ENCODE results near the gene NEDD8. TPM values are rescaled to one million over a fixed set of nuclear protein-coding genes. Genes with fewer than 3 reads are reported as not detected.
"Not testable (repeated sequence)": the region's sequence is repeated elsewhere in the genome, so short reads cannot be mapped to it uniquely, and the experiment has no call there.

NEDD8 gene
- total RNA-seq, 1 donor from 2014 or later, result 156 TPM

GRCh38 chr14:24232645-24233537 is 724 bp upstream of the NEDD8 start, which contains the start of gene GMPR2:
Gene GMPR2, plus strand, starts transcription at chr14:24232929. Its CDS starts 325 bp downstream, at chr14:24233254.
- no peak for DNase-seq (ENCODE audit: low spot score in 2 of 2, unreplicated experiment in 2 of 2)
- no peak for TF ChIP-seq CTCF (IDR thresholded peaks at IDR 0.05; ENCODE audit: unreplicated experiment)
- Mint-ChIP-seq H3K36me3 (peaks cover 19% of the 10 kb centered on the region), H3K4me1 (peaks cover 32% of the 10 kb centered on the region), H3K4me3 (peak within 1 kb of the TSS; percentile 95), H3K9me3 (no peaks in the 10 kb centered on the region), H3K27ac (peak within 1 kb of the TSS; percentile 98), H3K27me3 (ENCODE audit: low read depth) (no peaks in the 10 kb centered on the region)

- no peak for DNase-seq (ENCODE audit: low spot score in 2 of 2, unreplicated experiment in 2 of 2)
- Mint-ChIP-seq H3K4me1 (peaks cover 30% of the 10 kb centered on the region), H3K9me3 (no peaks in the 10 kb centered on the region), H3K4me3 (peak overlapping the region; percentile 95), H3K27ac (peak overlapping the region; percentile 98), H3K27me3 (ENCODE audit: low read depth) (no peaks in the 10 kb centered on the region), H3K36me3 (peaks cover 14% of the 10 kb centered on the region)
- no peak for TF ChIP-seq CTCF (IDR thresholded peaks at IDR 0.05; ENCODE audit: unreplicated experiment)
Measured at GRCh38 chr14:24231263-24232120, 675 bp downstream of the NEDD8 start.

GRCh38 chr14:24228902-24229301 is 3.3 kb downstream of the NEDD8 start:
- Mint-ChIP-seq H3K4me3 (no peak overlapping the region), H3K27ac (peak overlapping the region; percentile 16), H3K36me3 (peaks cover 8% of the 10 kb centered on the region), H3K4me1 (peaks cover 19% of the 10 kb centered on the region), H3K9me3 (no peaks in the 10 kb centered on the region), H3K27me3 (ENCODE audit: low read depth) (no peaks in the 10 kb centered on the region)
- no peak for DNase-seq (ENCODE audit: low spot score in 2 of 2, unreplicated experiment in 2 of 2)
- no peak for TF ChIP-seq CTCF (IDR thresholded peaks at IDR 0.05; ENCODE audit: unreplicated experiment)

- TF ChIP-seq CTCF (IDR thresholded peaks at IDR 0.05; ENCODE audit: unreplicated experiment), result no peak
- no peak for DNase-seq (ENCODE audit: low spot score in 2 of 2, unreplicated experiment in 2 of 2)
- no peak overlapping the region for H3K4me3 Mint-ChIP-seq
- H3K9me3 Mint-ChIP-seq, result no peaks in the 10 kb centered on the region
- no peaks in the 10 kb centered on the region for H3K27me3 Mint-ChIP-seq (ENCODE audit: low read depth)
- peaks cover 6% of the 10 kb centered on the region for H3K4me1 Mint-ChIP-seq
- no peak overlapping the region for H3K27ac Mint-ChIP-seq
- H3K36me3 Mint-ChIP-seq, result peaks cover 8% of the 10 kb centered on the region
Measured at GRCh38 chr14:24226473-24226872, 5.7 kb downstream of the NEDD8 start.

- Mint-ChIP-seq H3K4me3 (no peak overlapping the region), H3K9me3 (no peaks in the 10 kb centered on the region), H3K27me3 (ENCODE audit: low read depth) (no peaks in the 10 kb centered on the region), H3K27ac (no peak overlapping the region), H3K4me1 (no peaks in the 10 kb centered on the region), H3K36me3 (peaks cover 8% of the 10 kb centered on the region)
- DNase-seq (ENCODE audit: low spot score in 2 of 2, unreplicated experiment in 2 of 2), result no peak
- no peak for TF ChIP-seq CTCF (IDR thresholded peaks at IDR 0.05; ENCODE audit: unreplicated experiment)
Measured at GRCh38 chr14:24224618-24225071, 7.5 kb downstream of the NEDD8 start.

- not testable (repeated sequence) for DNase-seq (ENCODE audit: low spot score in 2 of 2, unreplicated experiment in 2 of 2); H3K4me3 Mint-ChIP-seq; H3K27ac Mint-ChIP-seq; H3K27me3 Mint-ChIP-seq (ENCODE audit: low read depth); H3K36me3 Mint-ChIP-seq; H3K4me1 Mint-ChIP-seq; H3K9me3 Mint-ChIP-seq
Measured at GRCh38 chr14:24222987-24223386, 9.2 kb downstream of the NEDD8 start.
